Pancreas (tissue), 10 donors: Measurements from ENCODE around the gene GRM4. TPM values are rescaled to one million over a fixed set of nuclear protein-coding genes. Genes with fewer than 3 reads are reported as not detected.

Source experiments
- ATAC-seq, 4 donors: fragments of 200-7000 bp; cut with Tn5 transposase; one replicate each; pipeline versions ENCODE4 v1.8.0 to v1.9.1; 2020; ENCODE audit warnings: mild to moderate bottlenecking in 4 of 4, moderate library complexity in 4 of 4
- DNase-seq, 6 donors: peaks; one replicate each; pipeline ENCODE4 v3.0.0-alpha.2; 2020
- FAIRE-seq: peaks from 2 replicates; lab custom pipeline; 2012; peaks lifted over from hg19 to GRCh38; lab: Jason Lieb, UNC
- H3K27ac ChIP-seq, 4 donors: fragments of 200-600 bp; sonication (generic); 1 replicate in 3 of 4; 2 replicates in 1 of 4; pipeline versions ENCODE4 v1.5.0 to v1.8.0; 2020
- H3K27me3 ChIP-seq, 4 donors: fragments of 200-600 bp; one replicate each; pipeline ENCODE4 v1.8.0; 2021
- H3K36me3 ChIP-seq, 3 donors: fragments of 200-600 bp; sonication (generic) in 1 of 3; one replicate each; pipeline versions ENCODE4 v1.5.0 to v1.8.0; 2020 to 2021
- H3K4me1 ChIP-seq, 3 donors: fragments of 200-600 bp; one replicate each; pipeline ENCODE4 v1.8.0; 2021
- H3K4me3 ChIP-seq, 4 donors: fragments of 200-600 bp; sonication (generic) in 2 of 4; one replicate each; pipeline versions ENCODE4 v1.5.0 to v1.8.0; 2020 to 2021
- H3K9me3 ChIP-seq, 4 donors: fragments of 200-600 bp; one replicate each; pipeline ENCODE4 v1.8.0; 2021
- WGBS, 2 donors: extraction: QIAGEN DNeasy Blood & Tissue Kit; methylation state at CpG; one replicate each; pipeline ENCODE4 v1.1.7; 2013; 5-methylcytosine and 5-hydroxymethylcytosine counted together
- intact Hi-C, 3 donors: fragments of 100-400 bp; cut with DNase I; formaldehyde crosslinking; loops; one replicate each; pipeline versions ENCODE4 v1.11.1 to v1.14.2; 2022
- polyA plus RNA-seq, 2 donors: library from polyadenylated mRNA; stranded (reverse); fragments of 200-250 nt; gene quantifications; one replicate each; pipeline ENCODE4 v1.2.3, GENCODE V29; 2013
- total RNA-seq, 6 donors: library from RNA; stranded (reverse); fragmentation: NEBNext Ultra II Directional in 4 of 6; extraction: Animal tissue kit (Norgen Biotek cat#: 25700) in 4 of 6; gene quantifications; one replicate each; pipeline versions ENCODE4 v1.2.1 to v1.2.4, GENCODE V29; 2021 to 2023
- TF ChIP-seq, protein P1 (sequence below), 4 donors: fragments of 200-600 bp; sonication (generic) in 3 of 4; IDR thresholded peaks; one replicate each; pipeline versions ENCODE4 v1.5.0 to v1.8.0; 2021; ENCODE audit warnings: antibody characterized with exemption in 4 of 4
- donor health status: healthy with polysubstance abuse.
- donor health status: DM: no; HTN: no; CAD: no; lungs with moderate emphysema.
- donor health status: DM: no; HTN: no; CAD: no.
- donor health status: control.
- donor health status: control.
- donor health status: Bipolar disorder and iron deficiency.
- donor health status: DM: yes; HTN: yes; CAD: no.
- donor health status: DM: no; HTN: no; CAD: no.
- donor health status: DM: no; HTN: no; CAD: no.
- donor health status: DM: yes; HTN: yes; CAD: no.

GRM4 gene
- total and polyA plus RNA-seq, 8 donors: 0.23 to 6.8 (median 1.3) TPM

DNA sequence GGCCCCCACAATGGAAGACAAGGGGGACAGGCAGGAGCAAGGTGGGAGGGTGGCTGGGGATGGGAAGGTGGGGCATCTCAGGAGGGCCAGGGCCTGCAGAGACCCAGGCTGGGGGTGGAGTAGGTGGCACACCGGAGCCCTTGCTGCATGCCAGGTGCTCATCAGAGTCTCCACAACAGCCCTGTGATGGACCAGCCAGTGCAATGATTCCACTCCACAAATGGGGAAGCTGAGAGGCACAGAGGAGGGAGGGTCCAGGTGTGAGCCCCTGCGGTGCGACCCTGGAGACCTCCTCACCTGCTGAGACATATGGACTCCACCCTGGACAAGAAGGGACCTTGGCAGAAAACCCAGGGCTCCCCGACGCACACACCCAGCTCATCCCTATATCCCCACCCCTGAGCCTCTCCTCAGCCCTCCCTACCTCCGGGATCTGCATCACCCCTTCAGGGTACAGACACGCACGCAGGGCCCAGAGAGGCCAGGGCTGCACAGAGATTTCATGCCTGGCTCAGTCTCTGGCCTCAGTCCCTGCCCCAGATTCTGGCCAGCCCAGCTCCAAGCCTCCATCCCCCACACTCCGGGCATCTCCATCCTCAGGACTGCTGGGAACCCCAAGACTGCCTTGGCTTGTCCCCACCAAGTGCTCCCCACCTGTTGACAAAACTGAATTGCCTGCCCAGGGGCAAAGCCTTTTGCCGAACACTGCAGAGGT, 7.1 kb upstream of the GRM4 start:
- Histone ChIP-seq H3K9me3 (no peaks in the 10 kb centered on the region), H3K4me1 (peaks cover 0 to 5% (median 0%) of the 10 kb centered on the region in 3 donors), H3K27ac (no peak overlapping the region), H3K36me3 (no peaks in the 10 kb centered on the region), H3K4me3 (no peak overlapping the region), H3K27me3 (peaks cover 0 to 4% (median 2%) of the 10 kb centered on the region in 4 donors)
- FAIRE-seq (no peak), DNase-seq (peak in 1 of 6 donors; percentile 33), ATAC-seq (no peak)
- TF ChIP-seq, protein P1, sequence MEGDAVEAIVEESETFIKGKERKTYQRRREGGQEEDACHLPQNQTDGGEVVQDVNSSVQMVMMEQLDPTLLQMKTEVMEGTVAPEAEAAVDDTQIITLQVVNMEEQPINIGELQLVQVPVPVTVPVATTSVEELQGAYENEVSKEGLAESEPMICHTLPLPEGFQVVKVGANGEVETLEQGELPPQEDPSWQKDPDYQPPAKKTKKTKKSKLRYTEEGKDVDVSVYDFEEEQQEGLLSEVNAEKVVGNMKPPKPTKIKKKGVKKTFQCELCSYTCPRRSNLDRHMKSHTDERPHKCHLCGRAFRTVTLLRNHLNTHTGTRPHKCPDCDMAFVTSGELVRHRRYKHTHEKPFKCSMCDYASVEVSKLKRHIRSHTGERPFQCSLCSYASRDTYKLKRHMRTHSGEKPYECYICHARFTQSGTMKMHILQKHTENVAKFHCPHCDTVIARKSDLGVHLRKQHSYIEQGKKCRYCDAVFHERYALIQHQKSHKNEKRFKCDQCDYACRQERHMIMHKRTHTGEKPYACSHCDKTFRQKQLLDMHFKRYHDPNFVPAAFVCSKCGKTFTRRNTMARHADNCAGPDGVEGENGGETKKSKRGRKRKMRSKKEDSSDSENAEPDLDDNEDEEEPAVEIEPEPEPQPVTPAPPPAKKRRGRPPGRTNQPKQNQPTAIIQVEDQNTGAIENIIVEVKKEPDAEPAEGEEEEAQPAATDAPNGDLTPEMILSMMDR (IDR thresholded peaks at IDR 0.05): no peak
- intact Hi-C loops: loop anchor here in 2 of 3 donors (5.0 to 10.0 kb wide), 2 partner anchors 386 to 568 kb away; partner anchors contain the start of gene BAK1 (in 1 of the 2)
- 67 to 75% methylated on average over 10 of the region's 10 CpGs for WGBS, 2 donors

DNA sequence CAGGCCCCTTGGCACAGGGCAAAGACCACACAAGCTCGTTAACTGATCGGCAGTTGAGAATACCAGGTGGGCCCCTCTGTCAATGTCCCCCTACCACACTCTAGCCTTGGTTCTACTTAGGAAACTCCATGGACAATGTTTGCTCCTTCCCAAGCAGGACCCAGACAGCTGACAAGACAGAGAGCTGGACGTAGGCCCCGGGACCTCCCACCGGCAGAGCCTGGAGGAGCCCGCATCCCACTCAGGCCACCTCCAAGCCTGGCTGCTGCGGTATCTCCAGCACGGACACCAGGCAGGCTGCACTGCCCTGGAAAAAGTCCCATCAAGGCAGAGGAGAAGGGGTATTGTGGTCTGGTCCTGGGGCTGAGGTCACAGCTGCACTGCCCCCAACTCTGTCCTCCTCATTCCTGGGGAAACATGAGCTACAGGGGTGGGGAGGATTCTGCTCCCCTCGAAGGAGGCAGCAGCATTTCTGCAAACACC, 6.2 kb upstream of the GRM4 start:
- whole genome bisulfite sequencing, 2 donors: 38 to 47% methylated on average over 9 of the region's 9 CpGs
- ATAC-seq (no peak), DNase-seq (peak in 1 of 6 donors; percentile 30), FAIRE-seq (no peak)
- TF ChIP-seq, protein P1 (IDR thresholded peaks at IDR 0.05): no peak
- intact Hi-C loops: loop anchor here in 2 of 3 donors (5.0 to 10.0 kb wide), 2 partner anchors 385 to 567 kb away; partner anchors contain the start of gene BAK1 (in 1 of the 2)
- Histone ChIP-seq H3K27me3 (peaks cover 0 to 4% (median 2%) of the 10 kb centered on the region in 4 donors), H3K9me3 (no peaks in the 10 kb centered on the region), H3K4me1 (peaks cover 0 to 5% (median 0%) of the 10 kb centered on the region in 3 donors), H3K36me3 (no peaks in the 10 kb centered on the region), H3K27ac (no peak overlapping the region), H3K4me3 (no peak overlapping the region)

DNA sequence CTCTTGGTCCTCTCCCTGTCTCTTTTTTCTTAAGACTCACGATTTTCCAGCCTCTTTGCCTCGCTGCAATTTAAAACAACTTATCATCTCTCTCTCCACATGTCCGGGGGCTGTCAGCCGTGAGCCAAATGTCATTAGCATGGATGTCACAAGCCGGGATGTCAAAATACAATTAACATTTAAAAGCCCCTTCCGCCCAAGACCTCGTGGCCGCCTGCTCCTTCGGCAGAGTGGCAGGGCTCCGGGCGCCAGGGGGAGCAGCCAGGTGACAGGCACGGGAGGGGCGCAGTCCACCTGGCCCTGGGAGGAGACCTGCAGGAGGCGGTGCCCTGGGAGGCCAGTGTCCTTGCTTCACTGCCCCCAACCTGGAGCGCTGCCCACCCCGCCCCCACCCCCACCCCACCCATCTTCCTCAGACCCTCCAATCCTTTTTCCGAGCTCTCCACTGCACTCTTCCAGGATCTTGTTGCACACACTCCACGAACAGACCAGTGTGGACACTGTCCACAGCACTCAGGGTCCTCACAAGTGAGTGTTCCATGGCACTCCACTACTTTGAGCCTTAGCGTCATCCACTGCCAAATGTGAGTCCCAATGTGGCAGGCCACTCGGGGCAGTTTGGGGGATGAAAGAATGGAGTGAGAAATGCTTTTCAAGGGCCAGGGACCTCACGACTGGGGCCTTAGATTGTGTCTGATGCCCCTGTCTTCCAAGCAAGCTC, 5.6 kb upstream of the GRM4 start:
- Histone ChIP-seq H3K4me1 (peaks cover 0 to 5% (median 0%) of the 10 kb centered on the region in 3 donors), H3K4me3 (no peak overlapping the region), H3K9me3 (no peaks in the 10 kb centered on the region), H3K27ac (no peak overlapping the region), H3K36me3 (no peaks in the 10 kb centered on the region), H3K27me3 (peaks cover 0 to 4% (median 2%) of the 10 kb centered on the region in 4 donors)
- DNase-seq (peak in 1 of 6 donors; percentile 59), FAIRE-seq (no peak), ATAC-seq (peak in 2 of 4 donors; percentile 31 to 35)
- TF ChIP-seq, protein P1 (IDR thresholded peaks at IDR 0.05): no peak
- 11 to 12% methylated on average over 19 to 21 of the region's 21 CpGs for WGBS, 2 donors
- intact Hi-C loops: loop anchor here in 2 of 3 donors (5.0 to 10.0 kb wide), 2 partner anchors 384 to 567 kb away; partner anchors contain the start of gene BAK1 (in 1 of the 2)

DNA sequence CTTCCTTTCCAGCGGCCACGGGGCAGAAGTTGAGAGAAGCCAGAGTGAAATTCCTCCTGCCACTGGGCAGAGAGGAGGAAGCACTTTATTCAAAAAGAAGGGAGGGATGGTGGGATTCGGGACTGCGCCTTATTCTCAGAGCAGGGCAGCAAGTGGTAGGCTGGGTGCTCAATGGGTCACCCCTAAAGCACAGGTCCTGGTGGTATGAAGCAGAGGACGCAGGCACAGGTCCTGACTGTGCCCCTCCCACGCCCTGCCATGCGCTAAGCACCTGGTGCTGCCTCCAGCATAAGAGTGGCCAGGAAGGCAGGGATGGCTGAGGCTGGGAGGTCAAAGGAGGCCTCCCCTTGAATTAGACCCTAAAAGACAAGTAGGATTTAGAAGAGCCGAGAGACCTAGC, 4.9 kb upstream of the GRM4 start:
- TF ChIP-seq, protein P1 (IDR thresholded peaks at IDR 0.05): no peak
- intact Hi-C loops: loop anchor here in 2 of 3 donors (5.0 to 10.0 kb wide), 2 partner anchors 383 to 566 kb away; partner anchors contain the start of gene BAK1 (in 1 of the 2)
- 49 to 51% methylated on average over 8 of the region's 8 CpGs for WGBS, 2 donors
- H3K4me3 ChIP-seq: no peak overlapping the region
- DNase-seq (peak in 1 of 6 donors; percentile 39), FAIRE-seq (no peak), ATAC-seq (no peak)
- no peaks in the 10 kb centered on the region for H3K9me3 ChIP-seq
- no peak overlapping the region for H3K27ac ChIP-seq
- H3K36me3 ChIP-seq: no peaks in the 10 kb centered on the region
- H3K27me3 ChIP-seq: peaks cover 0 to 4% (median 2%) of the 10 kb centered on the region in 4 donors
- peaks cover 0 to 5% (median 0%) of the 10 kb centered on the region in 3 donors for H3K4me1 ChIP-seq
